ENCODE measurements around the gene ARL6IP4.

GRCh38 chr12:123001464-123001863 is 21.0 kb downstream of the ARL6IP4 start:
- TF ChIP-seq, protein P1, sequence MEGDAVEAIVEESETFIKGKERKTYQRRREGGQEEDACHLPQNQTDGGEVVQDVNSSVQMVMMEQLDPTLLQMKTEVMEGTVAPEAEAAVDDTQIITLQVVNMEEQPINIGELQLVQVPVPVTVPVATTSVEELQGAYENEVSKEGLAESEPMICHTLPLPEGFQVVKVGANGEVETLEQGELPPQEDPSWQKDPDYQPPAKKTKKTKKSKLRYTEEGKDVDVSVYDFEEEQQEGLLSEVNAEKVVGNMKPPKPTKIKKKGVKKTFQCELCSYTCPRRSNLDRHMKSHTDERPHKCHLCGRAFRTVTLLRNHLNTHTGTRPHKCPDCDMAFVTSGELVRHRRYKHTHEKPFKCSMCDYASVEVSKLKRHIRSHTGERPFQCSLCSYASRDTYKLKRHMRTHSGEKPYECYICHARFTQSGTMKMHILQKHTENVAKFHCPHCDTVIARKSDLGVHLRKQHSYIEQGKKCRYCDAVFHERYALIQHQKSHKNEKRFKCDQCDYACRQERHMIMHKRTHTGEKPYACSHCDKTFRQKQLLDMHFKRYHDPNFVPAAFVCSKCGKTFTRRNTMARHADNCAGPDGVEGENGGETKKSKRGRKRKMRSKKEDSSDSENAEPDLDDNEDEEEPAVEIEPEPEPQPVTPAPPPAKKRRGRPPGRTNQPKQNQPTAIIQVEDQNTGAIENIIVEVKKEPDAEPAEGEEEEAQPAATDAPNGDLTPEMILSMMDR (conservative IDR thresholded peaks at IDR 0.05): no peak
- TF ChIP-seq EZH2 (IDR thresholded peaks at IDR 0.05; ENCODE audit: low read depth): no peak
